ENCODE measurements around the gene MYL3.

- no peak for TF ChIP-seq CTCF (IDR thresholded peaks at IDR 0.05)
- no peak for TF ChIP-seq POLR2A (IDR thresholded peaks at IDR 0.05)
- no peak for TF ChIP-seq EP300 (IDR thresholded peaks at IDR 0.05)
Observed at GRCh38 chr3:46846624-46847542, 16.4 kb downstream of the MYL3 start.
